ENCODE results near the gene ERG.

Gene ERG

DNA sequence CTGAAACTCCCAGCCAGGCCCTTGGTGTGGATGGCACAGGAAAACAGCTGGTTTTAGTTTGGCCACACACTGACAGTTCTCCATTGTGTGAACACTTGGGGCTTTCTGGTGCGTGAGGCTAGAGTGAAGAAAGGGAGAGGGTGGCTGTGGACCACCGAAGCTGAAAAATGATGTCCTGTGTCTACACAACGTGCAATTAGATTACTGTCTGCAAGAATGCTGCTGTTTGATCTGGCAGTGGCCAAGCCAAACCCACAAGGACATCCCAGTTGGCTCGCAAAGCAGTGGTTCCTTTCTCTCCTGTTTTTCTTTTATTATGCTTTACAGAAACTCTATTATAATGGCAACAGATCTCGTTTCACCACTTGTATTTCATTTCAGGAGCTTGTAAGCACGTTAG lies 58.9 kb downstream of the ERG start:
- no peak for TF ChIP-seq FOXP2 (optimal IDR thresholded peaks at IDR 0.05; ENCODE audit: borderline replicate concordance, extremely low read depth, extremely low read length, insufficient read depth)
- no peak for TF ChIP-seq POLR2AphosphoS5 (IDR thresholded peaks at IDR 0.05; ENCODE audit: low read depth, low read length)
- TF ChIP-seq TAF1 (IDR thresholded peaks at IDR 0.05; ENCODE audit: borderline replicate concordance, insufficient read depth, low read length) = no peak
- TF ChIP-seq REST (IDR thresholded peaks at IDR 0.05; ENCODE audit: insufficient read depth in 1 of 2, low read depth in 2 of 2, low read length in 2 of 2) = no peak
- TF ChIP-seq SIN3A (IDR thresholded peaks at IDR 0.05; ENCODE audit: borderline replicate concordance, insufficient read depth, low read length) = no peak

DNA sequence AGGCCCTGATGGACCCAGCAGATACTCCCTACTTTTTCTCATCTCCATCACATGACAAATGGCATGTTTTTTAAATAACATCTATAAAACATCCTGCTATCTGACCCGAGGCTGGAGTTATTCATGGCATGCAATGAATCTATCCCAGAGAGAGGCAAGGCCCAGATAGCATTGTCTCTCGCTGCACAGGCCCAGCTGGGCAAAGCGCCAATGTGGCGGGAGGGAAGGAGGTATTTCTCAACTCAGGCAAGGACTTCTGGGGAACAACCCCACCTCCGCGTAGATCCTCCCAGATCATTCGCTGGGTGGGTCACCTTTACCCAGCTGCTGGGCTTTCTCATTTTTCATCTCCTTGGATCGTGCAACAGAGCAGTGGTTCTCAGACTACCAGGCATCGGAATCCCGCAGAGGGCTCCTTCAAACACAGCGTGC lies 59.8 kb downstream of the ERG start:
- TF ChIP-seq SIN3A (IDR thresholded peaks at IDR 0.05; ENCODE audit: borderline replicate concordance, insufficient read depth, low read length) (no peak), POLR2AphosphoS5 (IDR thresholded peaks at IDR 0.05; ENCODE audit: low read depth, low read length) (no peak), REST (IDR thresholded peaks at IDR 0.05; ENCODE audit: insufficient read depth in 1 of 2, low read depth in 2 of 2, low read length in 2 of 2) (no peak), TAF1 (IDR thresholded peaks at IDR 0.05; ENCODE audit: borderline replicate concordance, insufficient read depth, low read length) (no peak), FOXP2 (optimal IDR thresholded peaks at IDR 0.05; ENCODE audit: borderline replicate concordance, extremely low read depth, extremely low read length, insufficient read depth) (no peak)

GRCh38 chr21:38436341-38436740 lies 61.9 kb downstream of the ERG start:
- TF ChIP-seq POLR2AphosphoS5 (IDR thresholded peaks at IDR 0.05; ENCODE audit: low read depth, low read length) (no peak), TAF1 (IDR thresholded peaks at IDR 0.05; ENCODE audit: borderline replicate concordance, insufficient read depth, low read length) (no peak), SIN3A (IDR thresholded peaks at IDR 0.05; ENCODE audit: borderline replicate concordance, insufficient read depth, low read length) (no peak), REST (IDR thresholded peaks at IDR 0.05; ENCODE audit: insufficient read depth in 1 of 2, low read depth in 2 of 2, low read length in 2 of 2) (no peak), FOXP2 (optimal IDR thresholded peaks at IDR 0.05; ENCODE audit: borderline replicate concordance, extremely low read depth, extremely low read length, insufficient read depth) (no peak)

GRCh38 chr21:38434913-38435533 lies 63.3 kb downstream of the ERG start:
- no peak for TF ChIP-seq POLR2AphosphoS5 (IDR thresholded peaks at IDR 0.05; ENCODE audit: low read depth, low read length)

DNA sequence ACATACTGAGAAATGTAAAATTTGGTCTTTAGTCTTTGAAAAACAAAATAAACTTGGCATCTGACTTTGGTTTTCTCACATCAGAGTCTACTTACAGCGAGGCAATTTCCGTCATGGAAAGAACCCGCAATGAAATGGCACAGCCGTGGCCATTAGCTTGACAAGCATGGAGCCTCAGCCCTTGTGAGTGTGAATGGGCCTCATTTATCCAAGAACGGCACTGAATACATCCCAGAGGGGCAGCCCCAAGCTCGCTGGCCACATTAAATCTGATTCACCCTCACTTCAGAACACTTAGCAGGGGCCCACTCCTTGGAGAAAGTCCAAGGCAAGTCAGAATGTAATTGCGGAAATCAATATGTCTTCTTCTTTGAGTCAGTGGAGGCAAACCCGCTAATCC lies 64.8 kb downstream of the ERG start:
- TF ChIP-seq POLR2AphosphoS5 (IDR thresholded peaks at IDR 0.05; ENCODE audit: low read depth, low read length) (no peak), FOXP2 (optimal IDR thresholded peaks at IDR 0.05; ENCODE audit: borderline replicate concordance, extremely low read depth, extremely low read length, insufficient read depth) (no peak), SIN3A (IDR thresholded peaks at IDR 0.05; ENCODE audit: borderline replicate concordance, insufficient read depth, low read length) (no peak), REST (IDR thresholded peaks at IDR 0.05; ENCODE audit: insufficient read depth in 1 of 2, low read depth in 2 of 2, low read length in 2 of 2) (no peak), TAF1 (IDR thresholded peaks at IDR 0.05; ENCODE audit: borderline replicate concordance, insufficient read depth, low read length) (no peak)
